ENCODE results near the gene EHBP1. TPM values are rescaled to one million over a fixed set of nuclear protein-coding genes. Genes with fewer than 3 reads are reported as not detected.

EHBP1 gene
- total and polyA plus RNA-seq, 11 donors, result 5.2 to 34.2 (median 18.1) TPM

GRCh38 chr2:62713837-62714236 is 8.3 kb downstream of the EHBP1 start:
- Histone ChIP-seq H3K27ac (no peak overlapping the region), H3K36me3 (peaks cover 0 to 4% (median 0%) of the 10 kb centered on the region in 9 donors), H3K27me3 (no peaks in the 10 kb centered on the region), H3K9me3 (no peaks in the 10 kb centered on the region), H3K4me3 (no peak overlapping the region), H3K4me1 (peaks cover 0 to 25% (median 0%) of the 10 kb centered on the region in 12 donors)
- ATAC-seq (no peak), DNase-seq (no peak)
- intact Hi-C loops (cut with DNase I), result loop anchor here in 1 of 10 donors (10.0 kb wide), 1 partner anchor 51 kb away; no protein-coding TSS in a partner anchor
- TF ChIP-seq CTCF (IDR thresholded peaks at IDR 0.05) (no peak), POLR2A (IDR thresholded peaks at IDR 0.05) (no peak)

- no peak overlapping the region for H3K27ac ChIP-seq
- intact Hi-C loops (cut with DNase I), result loop anchor here in 2 of 10 donors (5.0 to 10.0 kb wide), 2 partner anchors 48 to 539 kb away; no protein-coding TSS in a partner anchor
- H3K4me3 ChIP-seq, result no peak overlapping the region
- ATAC-seq (no peak), DNase-seq (no peak)
- peaks cover 0 to 3% (median 0%) of the 10 kb centered on the region in 9 donors for H3K36me3 ChIP-seq
- WGBS, 4 donors, result 76 to 86% (median 82%) methylated on average over 4 of the region's 4 CpGs
- no peaks in the 10 kb centered on the region for H3K27me3 ChIP-seq
- peaks cover 0 to 8% (median 0%) of the 10 kb centered on the region in 12 donors for H3K4me1 ChIP-seq
- no peak for TF ChIP-seq POLR2A (IDR thresholded peaks at IDR 0.05)
- TF ChIP-seq CTCF (IDR thresholded peaks at IDR 0.05), result no peak
- H3K9me3 ChIP-seq, result no peaks in the 10 kb centered on the region
Observed at GRCh38 chr2:62716768-62717167, 11.3 kb downstream of the EHBP1 start.

GRCh38 chr2:62717503-62718081 is 12.1 kb downstream of the EHBP1 start:
- peaks cover 0 to 3% (median 0%) of the 10 kb centered on the region in 12 donors for H3K4me1 ChIP-seq
- H3K27me3 ChIP-seq, result no peaks in the 10 kb centered on the region
- peak overlapping the region in 1 of 12 donors; percentile 12 for H3K27ac ChIP-seq
- no peak overlapping the region for H3K4me3 ChIP-seq
- ATAC-seq (no peak), DNase-seq (no peak)
- WGBS, 4 donors, result 74 to 81% (median 77%) methylated on average over 4 of the region's 4 CpGs
- intact Hi-C loops (cut with DNase I), result loop anchor here in 2 of 10 donors (5.0 to 10.0 kb wide), 2 partner anchors 47 to 540 kb away; no protein-coding TSS in a partner anchor
- H3K36me3 ChIP-seq, result peaks cover 0 to 3% (median 0%) of the 10 kb centered on the region in 9 donors
- TF ChIP-seq POLR2A (IDR thresholded peaks at IDR 0.05), result no peak
- no peak for TF ChIP-seq CTCF (IDR thresholded peaks at IDR 0.05)
- peaks cover 0 to 4% (median 0%) of the 10 kb centered on the region in 12 donors for H3K9me3 ChIP-seq

- DNase-seq, result no peak
- Histone ChIP-seq H3K27me3 (no peaks in the 10 kb centered on the region), H3K4me3 (no peak overlapping the region), H3K27ac (peak overlapping the region in 1 of 12 donors; percentile 12), H3K4me1 (peaks cover 0 to 3% (median 0%) of the 10 kb centered on the region in 12 donors), H3K9me3 (peaks cover 0 to 12% (median 0%) of the 10 kb centered on the region in 12 donors), H3K36me3 (peaks cover 0 to 3% (median 0%) of the 10 kb centered on the region in 9 donors)
- no peak for ATAC-seq
- TF ChIP-seq POLR2A (IDR thresholded peaks at IDR 0.05) (no peak), CTCF (IDR thresholded peaks at IDR 0.05) (no peak)
- WGBS, 4 donors, result 93 to 100% (median 97%) methylated on average over 2 of the region's 2 CpGs
- intact Hi-C loops (cut with DNase I), result loop anchor here in 2 of 10 donors (5.0 to 10.0 kb wide), 2 partner anchors 46 to 541 kb away; no protein-coding TSS in a partner anchor
Observed at GRCh38 chr2:62718225-62718822, 12.8 kb downstream of the EHBP1 start.
